GM08714 (cell line): ENCODE results near the gene AXIN1.
"Not testable (repeated sequence)": the region's sequence is repeated elsewhere in the genome, so short reads cannot be mapped to it uniquely, and the experiment has no call there.

Experiments used
- H3K4me3 ChIP-seq: fragments of 200-500 bp; sonication (Bioruptor generic); 2 replicates; pipeline ENCODE4 v1.5.1; 2014; ENCODE audit warnings: mild to moderate bottlenecking, low read length, inconsistent platforms
- ZNF274 ChIP-seq: IDR thresholded peaks from 2 replicates; pipeline ENCODE4 v1.6.1; 2012; ENCODE audit warnings: mild to moderate bottlenecking, low read depth, low read length

AXIN1 gene

DNA sequence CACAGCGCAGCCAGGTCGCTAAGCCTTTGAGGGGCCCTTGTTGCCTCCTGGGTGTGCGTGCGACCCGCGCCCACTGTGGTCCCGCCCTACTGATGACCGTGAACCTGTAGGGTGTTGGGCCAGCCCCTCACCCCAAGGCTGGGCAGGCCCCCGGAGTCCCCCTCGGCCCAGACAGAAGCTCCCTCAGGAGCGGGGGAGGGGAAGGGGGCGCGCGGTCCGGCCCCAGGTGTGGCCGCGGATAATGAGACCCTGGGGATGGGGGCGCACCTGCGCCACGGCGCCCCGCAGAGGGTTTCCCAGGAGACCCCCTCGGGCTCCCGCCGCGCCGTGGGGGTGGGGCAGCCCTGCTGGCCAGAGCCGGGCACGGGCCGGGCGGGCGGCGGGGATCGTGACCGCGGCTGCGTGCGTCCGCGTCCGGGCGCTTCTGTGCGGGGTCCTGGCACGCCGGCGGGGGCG lies 72.5 kb downstream of the AXIN1 start:
- no peak for TF ChIP-seq ZNF274
- H3K4me3 ChIP-seq: no peak overlapping the region

GRCh38 chr16:279531-279930 lies 73.0 kb downstream of the AXIN1 start:
- no peak overlapping the region for H3K4me3 ChIP-seq
- TF ChIP-seq ZNF274: no peak

GRCh38 chr16:278863-279366 lies 73.6 kb downstream of the AXIN1 start:
- no peak for TF ChIP-seq ZNF274
- no peak overlapping the region for H3K4me3 ChIP-seq

DNA sequence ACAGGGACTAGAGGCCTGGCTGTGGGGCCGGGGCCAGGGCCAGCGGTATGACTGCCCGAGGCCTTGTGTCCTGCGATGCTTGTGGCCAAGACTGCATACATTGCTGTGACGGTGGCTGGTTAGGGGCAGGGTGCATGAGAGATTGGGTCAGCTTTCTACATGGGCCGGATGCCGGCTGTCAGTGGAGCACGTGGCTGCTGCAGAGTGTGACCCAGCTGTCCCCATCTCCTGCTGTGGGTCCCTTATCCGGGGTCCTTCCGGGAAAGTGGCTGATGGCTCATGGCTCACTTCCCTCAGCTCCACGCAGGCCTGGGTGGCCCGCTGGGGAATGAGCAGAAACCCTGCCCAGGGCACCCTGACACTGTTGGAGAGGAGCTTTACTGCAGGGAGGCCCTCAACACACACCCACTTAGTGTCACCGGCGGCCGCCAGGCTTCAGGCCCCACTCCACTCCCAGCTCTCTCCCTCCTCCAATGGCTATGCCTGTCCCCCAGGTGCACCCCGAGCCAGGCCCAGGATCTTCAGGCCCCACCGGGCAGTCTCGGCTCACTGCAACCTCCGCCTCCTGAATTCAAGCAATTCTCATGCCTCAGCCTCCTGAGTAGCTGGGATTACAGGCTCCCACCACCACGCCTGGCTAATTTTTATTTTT lies 76.0 kb downstream of the AXIN1 start:
- TF ChIP-seq ZNF274: no peak
- no peak overlapping the region for H3K4me3 ChIP-seq

DNA sequence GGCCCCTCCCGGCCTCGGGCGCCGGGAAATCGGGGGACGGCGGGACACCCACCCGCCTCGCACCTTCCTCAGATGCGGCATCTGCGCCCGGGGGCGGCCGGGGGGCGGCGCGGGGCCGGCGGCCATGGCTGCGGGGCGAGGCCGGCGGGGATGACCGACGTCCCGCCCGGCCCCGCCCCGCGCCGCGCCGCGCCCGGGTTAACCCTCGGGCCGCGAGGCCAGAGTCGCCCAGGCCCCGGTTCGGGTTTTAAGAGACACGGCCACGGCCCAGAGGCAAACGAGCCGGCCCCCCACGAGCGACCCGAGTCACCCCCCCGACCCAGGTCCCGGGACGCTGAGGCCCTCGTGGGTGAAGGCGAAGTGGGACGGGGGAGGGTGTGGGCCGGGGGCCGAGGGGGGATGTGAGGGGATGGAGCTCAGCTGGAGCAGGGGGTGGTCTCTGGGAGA lies 76.7 kb downstream of the AXIN1 start, which contains the start of gene RGS11:
RGS11 (minus strand) TSS at position 159 of the 447 bp plus-strand sequence; CDS start at position 126, 33 bp downstream.
- no peak for TF ChIP-seq ZNF274
- no peak within 1 kb of the TSS for H3K4me3 ChIP-seq

- no peak overlapping the region for H3K4me3 ChIP-seq
- TF ChIP-seq ZNF274: no peak
These were observed 77.4 kb downstream of the AXIN1 start for GRCh38 chr16:275041-275641.

- no peak for TF ChIP-seq ZNF274
- H3K4me3 ChIP-seq: no peak overlapping the region
These were observed 78.7 kb downstream of the AXIN1 start for GRCh38 chr16:273547-274421.

DNA sequence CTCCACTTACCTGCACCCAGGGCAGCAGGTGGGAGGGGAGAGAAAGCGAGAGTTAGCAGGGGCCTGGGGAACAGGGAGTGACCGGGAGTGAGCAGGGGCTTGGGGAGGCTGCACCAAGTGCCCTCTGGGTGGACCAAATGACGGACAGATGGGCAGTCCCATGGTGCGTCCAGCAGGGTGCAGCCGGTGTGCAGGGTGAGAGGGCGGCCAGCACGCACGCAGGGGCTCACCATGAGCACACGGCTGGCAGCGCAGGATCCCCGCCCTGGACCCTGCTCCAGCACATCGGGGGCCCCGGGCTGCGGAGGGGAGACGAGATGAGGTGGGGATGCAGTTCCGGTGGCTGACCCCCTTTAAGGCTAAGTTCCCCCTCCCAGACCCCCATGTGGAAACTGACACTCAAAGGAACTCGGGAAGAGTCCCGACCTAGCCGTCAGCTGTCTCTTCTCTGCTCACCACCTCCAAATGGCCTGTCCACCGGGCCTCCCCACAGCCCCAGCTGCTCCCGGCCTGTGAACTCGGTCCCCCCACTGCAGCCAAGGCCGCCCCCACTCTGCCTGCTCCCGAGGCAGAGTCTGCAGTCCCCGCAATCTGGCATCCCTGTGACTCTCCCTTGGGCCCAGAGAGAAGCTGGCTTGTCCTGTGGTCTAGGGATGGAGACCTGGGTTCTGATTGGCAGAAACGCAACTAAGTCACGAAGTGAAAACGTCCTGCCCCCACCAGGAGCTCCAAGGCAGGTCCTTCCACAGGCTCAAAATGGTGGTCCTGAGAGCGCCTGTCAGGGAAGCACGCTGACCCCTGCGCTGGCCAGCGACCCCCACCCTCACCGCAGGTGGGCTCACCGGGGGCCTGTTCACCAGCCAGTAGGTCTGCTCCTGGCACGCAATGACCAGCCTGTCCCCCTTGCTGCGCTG lies 79.6 kb downstream of the AXIN1 start:
- no peak for TF ChIP-seq ZNF274
- H3K4me3 ChIP-seq: no peak overlapping the region

- TF ChIP-seq ZNF274: no peak
- no peak overlapping the region for H3K4me3 ChIP-seq
These were observed 81.9 kb downstream of the AXIN1 start for GRCh38 chr16:270381-271255.

- H3K4me3 ChIP-seq: no peak overlapping the region
- no peak for TF ChIP-seq ZNF274
These were observed 83.3 kb downstream of the AXIN1 start for GRCh38 chr16:269061-269796.

DNA sequence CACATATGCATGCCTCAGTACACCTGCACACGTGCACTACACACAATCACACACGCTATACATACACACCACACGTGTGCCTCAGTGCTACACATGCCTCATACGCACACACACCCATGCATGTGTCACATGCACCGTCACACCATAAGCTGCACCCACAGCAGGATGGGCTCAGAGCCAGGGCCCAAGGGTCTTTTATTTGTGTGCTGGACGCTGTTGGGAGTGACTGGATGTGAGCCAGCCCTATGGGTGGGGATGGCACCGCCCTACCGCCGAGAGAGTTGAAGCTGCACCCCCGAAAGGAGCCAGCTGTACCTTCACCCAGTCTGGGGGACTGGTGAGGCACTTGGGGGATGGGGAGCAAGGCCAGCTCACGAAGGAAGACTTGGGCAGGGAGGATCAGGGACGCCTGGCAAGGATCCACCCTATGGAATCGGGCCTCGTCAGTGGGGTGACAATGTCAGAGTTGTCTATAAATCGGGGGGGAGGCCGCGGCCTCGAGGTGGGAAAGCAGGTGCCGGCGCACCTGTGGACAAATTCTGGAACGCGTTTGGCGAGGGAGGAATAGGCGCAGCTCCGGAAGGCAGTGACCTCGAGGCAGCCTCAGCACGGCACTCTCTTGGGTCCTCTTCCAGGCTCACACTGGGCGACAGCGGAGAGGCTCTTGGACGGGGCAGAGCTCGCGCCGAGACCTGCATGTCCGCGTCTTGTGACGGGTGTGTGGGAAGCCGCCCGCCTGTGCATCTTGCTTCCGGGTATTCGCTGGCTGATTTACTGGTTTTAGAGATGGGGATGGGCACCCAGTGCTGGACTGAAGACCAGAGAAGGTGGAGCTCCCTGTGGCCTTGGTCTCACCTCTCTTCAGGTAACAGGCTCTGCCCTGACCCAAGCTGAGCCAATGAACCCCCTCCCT lies 84.1 kb downstream of the AXIN1 start:
- TF ChIP-seq ZNF274: no peak

GRCh38 chr16:267562-267961 lies 85.0 kb downstream of the AXIN1 start:
- H3K4me3 ChIP-seq: not testable (repeated sequence)

More for the DNA sequence above, 84.1 kb downstream of the AXIN1 start:
- H3K4me3 ChIP-seq: no peak overlapping the region
